Mammary epithelial cell (primary cell): ENCODE measurements around the gene APOC4.

Source experiments
- CTCF ChIP-seq, 2 donors: IDR thresholded peaks in 1 of 2; conservative IDR thresholded peaks in 1 of 2; 2 replicates each; pipeline ENCODE4 v1.5.1; 2011 to 2012; ENCODE audit warnings: inconsistent platforms in 2 of 2, low read length in 2 of 2, mild to moderate bottlenecking in 2 of 2, control low read depth in 1 of 2, low read depth in 1 of 2; ENCODE audit not compliant: insufficient read depth in 1 of 2; ENCODE audit errors: extremely low read depth in 1 of 2
- EZH2 ChIP-seq: IDR thresholded peaks from 2 replicates; pipeline ENCODE4 v1.6.1; 2012; ENCODE audit warnings: low read length, inconsistent platforms, borderline replicate concordance

GRCh38 chr19:44894946-44895345 is 47.1 kb upstream of the APOC4 start:
- TF ChIP-seq CTCF (conservative IDR thresholded peaks at IDR 0.05 in 1 of 2, IDR thresholded peaks at IDR 0.05 in 1 of 2; ENCODE audit: extremely low read depth in 1 of 2, insufficient read depth in 1 of 2, low read depth in 1 of 2, low read length in 2 of 2) (no peak), EZH2 (no peak)
